ENCODE data around the gene SARDH. TPM values are rescaled to one million over a fixed set of nuclear protein-coding genes. Genes with fewer than 3 reads are reported as not detected.

SARDH gene
- total RNA-seq, 2 experiments from 2014 or later, result 5.5 to 5.6 TPM

- Mint-ChIP-seq H3K27me3 (peaks cover 9% of the 10 kb centered on the region), H3K27ac (no peak overlapping the region), H3K9me3 (no peaks in the 10 kb centered on the region), H3K4me1 (ENCODE audit: low read depth) (no peaks in the 10 kb centered on the region), H3K4me3 (no peak overlapping the region), H3K36me3 (ENCODE audit: low read depth) (no peaks in the 10 kb centered on the region)
- POLR2A ChIA-PET, result interaction anchor here (1.5 kb wide), 1 partner anchor 14 kb away, joined by 3 read pairs; no protein-coding TSS in a partner anchor
- no peak for DNase-seq
- intact Hi-C loops (cut with micrococcal nuclease), result no loop called here
- TF ChIP-seq CTCF (IDR thresholded peaks at IDR 0.05), result no peak
- no peak for ATAC-seq
- CTCF ChIA-PET, result interaction anchor here (1.1 kb wide), 1 partner anchor 58 kb away, joined by 4 read pairs; no protein-coding TSS in a partner anchor
Observed at GRCh38 chr9:133647765-133648469, 90.2 kb downstream of the SARDH start.

- DNase-seq (no peak), ATAC-seq (no peak)
- POLR2A ChIA-PET, result no interaction called here
- Mint-ChIP-seq H3K27ac (no peak overlapping the region), H3K4me1 (ENCODE audit: low read depth) (no peaks in the 10 kb centered on the region), H3K4me3 (no peak overlapping the region), H3K36me3 (ENCODE audit: low read depth) (no peaks in the 10 kb centered on the region), H3K9me3 (no peaks in the 10 kb centered on the region), H3K27me3 (peaks cover 4% of the 10 kb centered on the region)
- intact Hi-C loops (cut with micrococcal nuclease), result no loop called here
- CTCF ChIA-PET, result interaction anchor here (1.1 kb wide), 1 partner anchor 57 kb away, joined by 4 read pairs; no protein-coding TSS in a partner anchor
- no peak for TF ChIP-seq CTCF (IDR thresholded peaks at IDR 0.05)
Observed at GRCh38 chr9:133647148-133647547, 91.0 kb downstream of the SARDH start.

- Mint-ChIP-seq H3K27ac (no peak overlapping the region), H3K4me1 (ENCODE audit: low read depth) (no peaks in the 10 kb centered on the region), H3K4me3 (no peak overlapping the region), H3K27me3 (peaks cover 3% of the 10 kb centered on the region), H3K9me3 (no peaks in the 10 kb centered on the region), H3K36me3 (ENCODE audit: low read depth) (no peaks in the 10 kb centered on the region)
- DNase-seq (no peak), ATAC-seq (no peak)
- CTCF ChIA-PET, result no interaction called here
- TF ChIP-seq CTCF (IDR thresholded peaks at IDR 0.05), result no peak
- POLR2A ChIA-PET, result no interaction called here
- intact Hi-C loops (cut with micrococcal nuclease), result no loop called here
Observed at GRCh38 chr9:133645021-133645765, 93.0 kb downstream of the SARDH start.

DNA sequence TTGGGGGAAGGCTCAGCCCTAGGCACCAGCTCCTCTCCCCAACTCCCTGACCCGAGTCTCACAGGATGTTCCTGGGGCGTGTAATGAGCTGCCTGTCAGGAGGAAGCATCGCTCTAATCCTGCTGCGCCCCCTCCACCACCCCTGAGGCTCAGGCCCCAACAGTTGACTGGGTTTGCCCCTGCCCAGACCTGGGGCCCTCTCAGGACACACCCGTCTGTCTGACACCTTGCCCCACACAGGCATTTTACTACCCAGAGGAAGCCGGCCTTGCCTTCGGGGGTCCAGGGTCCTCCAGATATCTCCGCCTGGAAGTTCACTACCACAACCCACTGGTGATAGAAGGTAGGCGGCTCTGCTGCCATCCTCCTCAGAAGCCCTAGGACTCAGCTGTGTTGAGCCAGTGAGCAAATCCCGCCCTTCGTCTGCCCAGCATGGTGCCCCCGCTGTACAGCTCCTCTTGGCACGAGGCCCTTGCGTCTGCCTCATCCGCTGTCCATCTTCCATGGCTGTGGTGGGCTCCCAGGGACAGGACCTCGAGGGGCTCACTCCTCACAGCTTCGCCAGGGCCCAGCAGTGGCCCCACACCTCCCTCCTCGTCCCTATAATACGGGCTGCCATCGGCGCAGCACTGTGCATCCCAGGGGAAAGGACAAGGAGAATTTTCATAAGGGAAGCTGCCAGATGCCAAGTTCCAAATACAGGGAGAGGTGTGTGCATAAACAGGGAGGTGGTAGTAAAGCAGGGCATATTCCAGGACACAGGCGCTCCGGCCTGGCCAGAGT, 94.0 kb downstream of the SARDH start:
- Mint-ChIP-seq H3K27me3 (no peaks in the 10 kb centered on the region), H3K27ac (no peak overlapping the region), H3K9me3 (no peaks in the 10 kb centered on the region), H3K36me3 (ENCODE audit: low read depth) (no peaks in the 10 kb centered on the region), H3K4me3 (no peak overlapping the region), H3K4me1 (ENCODE audit: low read depth) (no peaks in the 10 kb centered on the region)
- intact Hi-C loops (cut with micrococcal nuclease), result no loop called here
- ChIA-PET POLR2A (no interaction called here), CTCF (no interaction called here)
- ATAC-seq (no peak), DNase-seq (no peak)
- no peak for TF ChIP-seq CTCF (IDR thresholded peaks at IDR 0.05)

Measured in activated CD8-positive, alpha-beta T cell treated with anti-CD3 and anti-CD28 coated beads for 36 hours (primary cell).